HepG2 (cell line): ENCODE measurements around the gene KLF3. TPM values are rescaled to one million over a fixed set of nuclear protein-coding genes. Genes with fewer than 3 reads are reported as not detected.
A peak's percentile ranks its signal among the peaks of the same experiment; 100 is the strongest.

ENCODE experiments used
- ATAC-seq: fragments of 200-7000 bp; cut with Tn5 transposase; 3 replicates; pipeline ENCODE4 v1.9.1; 2020; ENCODE audit warnings: mild to moderate bottlenecking, moderate library complexity
- BruUV-seq: library from RNA; stranded (reverse); fragments of 400-500 nt; replicated peaks from 2 replicates; lab custom pipeline; 2021; lab: Mats Ljungman, UMichigan
- CTCF ChIA-PET: fragments of 300-600 bp; formaldehyde crosslinking; extraction: SDS; loops from one replicate; lab custom pipeline; 2021; ENCODE audit warnings: low total read pairs, inconsistent platforms, low intra/inter-chr PET ratio; lab: Yijun Ruan, JAX
- POLR2A ChIA-PET: fragments of 350-600 bp; sonication (Branson Sonifier 250); formaldehyde crosslinking; loops from one replicate; lab custom pipeline; 2020; ENCODE audit warnings: antibody characterized with exemption, inconsistent platforms; lab: Yijun Ruan, JAX
- DNase-seq: peaks from one replicate; pipeline ENCODE4 v3.0.0-alpha.2; 2015; ENCODE audit warnings: low spot score
- FAIRE-seq: peaks from 3 replicates; lab custom pipeline; 2011; peaks lifted over from hg19 to GRCh38; lab: Jason Lieb, UNC
- H2AFZ ChIP-seq: one replicate; pipeline ENCODE4 v1.6.1; 2011; ENCODE audit warnings: low read length, inconsistent platforms
- H3K27ac ChIP-seq: fragments of 300-600 bp; 3 replicates; pipeline ENCODE4 v1.8.0; 2011; ENCODE audit warnings: mixed run types, mild to moderate bottlenecking, mixed read lengths, low read length, inconsistent platforms; ENCODE audit not compliant: insufficient read depth; ENCODE audit errors: extremely low read length
- H3K27me3 ChIP-seq, 2 experiments: fragments of 200-600 bp in 1 of 2; 2 replicates in 1 of 2; 3 replicates in 1 of 2; pipeline versions ENCODE4 v1.6.0 to v1.8.0; 2011; ENCODE audit warnings: low read length in 2 of 2, mild to moderate bottlenecking in 2 of 2, moderate library complexity in 2 of 2, inconsistent platforms in 1 of 2; ENCODE audit not compliant: insufficient read depth in 2 of 2, control insufficient read depth in 1 of 2
- H3K36me3 ChIP-seq, 2 experiments: fragments of 200-600 bp in 1 of 2; replicated peaks in 1 of 2; 2 replicates in 1 of 2; 3 replicates in 1 of 2; pipeline versions ENCODE4 v1.5.1 to v1.8.0; 2011; ENCODE audit warnings: low read length in 2 of 2, inconsistent platforms in 1 of 2; ENCODE audit not compliant: insufficient read depth in 2 of 2, control insufficient read depth in 1 of 2
- H3K4me1 ChIP-seq: 2 replicates; pipeline ENCODE4 v1.5.1; 2012; ENCODE audit warnings: low read length, inconsistent platforms; ENCODE audit not compliant: insufficient read depth
- H3K4me2 ChIP-seq: 2 replicates; pipeline ENCODE4 v1.6.0; 2011; ENCODE audit warnings: low read depth, low read length, inconsistent platforms
- H3K4me3 ChIP-seq, 3 experiments: fragments of 200-600 bp in 1 of 3; sonication (generic), shearing (Covaris generic) in 1 of 3; replicated peaks in 1 of 3; 2 replicates each; pipeline ENCODE4 v1.5.1; 2011 to 2016; ENCODE audit warnings: low read length in 3 of 3, inconsistent platforms in 2 of 3, low read depth in 2 of 3, mild to moderate bottlenecking in 2 of 3, control low read depth in 1 of 3, mixed read lengths in 1 of 3; ENCODE audit not compliant: insufficient read depth in 1 of 3
- H3K79me2 ChIP-seq: one replicate; pipeline ENCODE4 v1.6.1; 2011; ENCODE audit warnings: low read length, inconsistent platforms; ENCODE audit not compliant: insufficient read depth
- H3K9ac ChIP-seq: 2 replicates; pipeline ENCODE4 v1.6.0; 2011; ENCODE audit warnings: mild to moderate bottlenecking, low read depth, low read length, inconsistent platforms; ENCODE audit not compliant: insufficient read depth
- H3K9me3 ChIP-seq: 2 replicates; pipeline ENCODE4 v1.5.1; 2012; ENCODE audit warnings: mild to moderate bottlenecking, low read length
- H4K20me1 ChIP-seq: 2 replicates; pipeline ENCODE4 v1.6.0; 2011; ENCODE audit warnings: inconsistent platforms, mild to moderate bottlenecking, low read length, moderate library complexity; ENCODE audit not compliant: insufficient read depth
- MAF1 ChIP-seq: sonication (generic); formaldehyde crosslinking; IDR thresholded peaks from 2 replicates; pipeline ENCODE4 v1.5.0; 2020; ENCODE audit warnings: missing genetic modification reagents, borderline replicate concordance
- MYC ChIP-seq: sonication (generic); formaldehyde crosslinking; IDR thresholded peaks from 2 replicates; pipeline ENCODE4 v1.9.0; 2021; ENCODE audit warnings: missing genetic modification reagents, borderline replicate concordance
- NFKB2 ChIP-seq: sonication (generic); formaldehyde crosslinking; IDR thresholded peaks from 2 replicates; pipeline ENCODE4 v1.4.0; 2020; ENCODE audit warnings: missing genetic modification reagents, borderline replicate concordance
- PHF21A ChIP-seq: sonication (generic); formaldehyde crosslinking; IDR thresholded peaks from 2 replicates; pipeline ENCODE4 v1.5.0; 2020; ENCODE audit warnings: mild to moderate bottlenecking, missing genetic modification reagents
- POLR2A ChIP-seq, 2 experiments: IDR thresholded peaks; 2 replicates each; pipeline ENCODE4 v1.6.1; 2011; ENCODE audit warnings: low read depth in 2 of 2, low read length in 2 of 2, mild to moderate bottlenecking in 1 of 2, moderate library complexity in 1 of 2; ENCODE audit not compliant: insufficient read depth in 1 of 2
- ZNF232 ChIP-seq: sonication (generic); formaldehyde crosslinking; IDR thresholded peaks from 2 replicates; pipeline ENCODE4 v1.4.0; 2020; ENCODE audit warnings: missing genetic modification reagents, borderline replicate concordance
- ZNF430 ChIP-seq: sonication (generic); formaldehyde crosslinking; IDR thresholded peaks from 2 replicates; pipeline ENCODE4 v1.9.0; 2021; ENCODE audit warnings: mild to moderate bottlenecking, missing genetic modification reagents
- ZNF749 ChIP-seq: sonication (generic); formaldehyde crosslinking; IDR thresholded peaks from 2 replicates; pipeline ENCODE4 v1.8.0; 2022; ENCODE audit warnings: mild to moderate bottlenecking, missing genetic modification reagents, moderate library complexity, borderline replicate concordance
- WGBS: methylation state at CpG from one replicate; pipeline ENCODE4 v1.1.6; 2017; ENCODE audit warnings: low lambda C conversion rate; 5-methylcytosine and 5-hydroxymethylcytosine counted together
- in situ Hi-C: cut with HindIII; loops from 2 replicates; pipeline ENCODE4 v1.10.0; 2017; ENCODE audit warnings: low pct_unique_long_range_greater_than_20kb; ENCODE audit not compliant: extremely low pct_ligation_motif_present
- intact Hi-C: fragments of 100-400 bp; cut with micrococcal nuclease; formaldehyde crosslinking; loops from one replicate; pipeline ENCODE4 v1.10.0; 2022; ENCODE audit not compliant: unreplicated experiment
- polyA plus RNA-seq, 8 experiments: library from polyadenylated mRNA; depleted of rRNA in 3 of 8; stranded (reverse) in 7 of 8; unstranded in 1 of 8; fragments of >200 nt; fragmentation: Illumina TruSeq in 4 of 8; extraction: Trizol in 4 of 8; gene quantifications; 2 replicates each; pipeline versions ENCODE4 v1.2.1 to v1.2.3, GENCODE V29; 2011 to 2016; ENCODE audit warnings: low read depth in 4 of 8, missing spikeins in 1 of 8, mixed read lengths in 1 of 8; ENCODE audit not compliant: insufficient read depth in 1 of 8
- total RNA-seq, 5 experiments: library from RNA; depleted of rRNA; stranded (reverse); fragments of >200 nt; fragmentation: Illumina TruSeq; extraction: Trizol; gene quantifications; 2 replicates each; pipeline ENCODE4 v1.2.3, GENCODE V29; 2016; ENCODE audit warnings: low read depth in 1 of 5
- TF ChIP-seq, protein P1 (sequence below): sonication (generic); formaldehyde crosslinking; IDR thresholded peaks from 2 replicates; pipeline ENCODE4; 2020; ENCODE audit warnings: missing genetic modification reagents, mild to moderate bottlenecking, borderline replicate concordance
- TF ChIP-seq, protein P2 (sequence below): sonication (generic); formaldehyde crosslinking; IDR thresholded peaks from 2 replicates; pipeline ENCODE4 v1.5.0; 2020; ENCODE audit warnings: missing genetic modification reagents
- TF ChIP-seq, protein P3 (sequence below): sonication (generic); formaldehyde crosslinking; IDR thresholded peaks from 2 replicates; pipeline ENCODE4 v1.4.0; 2020; ENCODE audit warnings: mild to moderate bottlenecking, missing genetic modification reagents
- TF ChIP-seq, protein P4 (sequence below): sonication (generic); formaldehyde crosslinking; IDR thresholded peaks from 2 replicates; pipeline ENCODE4 v1.5.1; 2020; ENCODE audit warnings: missing genetic modification reagents, mild to moderate bottlenecking, borderline replicate concordance
- TF ChIP-seq, protein P5 (sequence below): IDR thresholded peaks from 2 replicates; pipeline ENCODE4 v1.6.1; 2018; ENCODE audit warnings: missing genetic modification reagents, mild to moderate bottlenecking, missing compliant biosample characterization
- TF ChIP-seq, protein P6 (sequence below): sonication (generic); formaldehyde crosslinking; IDR thresholded peaks from 2 replicates; pipeline ENCODE4 v1.5.1; 2020; ENCODE audit warnings: mild to moderate bottlenecking, missing genetic modification reagents, moderate library complexity

KLF3 gene
- total and polyA plus RNA-seq, 2 of the 13 experiments (the other 11 are each of a cell fraction or from before 2014, with no cell fraction given), result 29.1 to 37.8 TPM

DNA sequence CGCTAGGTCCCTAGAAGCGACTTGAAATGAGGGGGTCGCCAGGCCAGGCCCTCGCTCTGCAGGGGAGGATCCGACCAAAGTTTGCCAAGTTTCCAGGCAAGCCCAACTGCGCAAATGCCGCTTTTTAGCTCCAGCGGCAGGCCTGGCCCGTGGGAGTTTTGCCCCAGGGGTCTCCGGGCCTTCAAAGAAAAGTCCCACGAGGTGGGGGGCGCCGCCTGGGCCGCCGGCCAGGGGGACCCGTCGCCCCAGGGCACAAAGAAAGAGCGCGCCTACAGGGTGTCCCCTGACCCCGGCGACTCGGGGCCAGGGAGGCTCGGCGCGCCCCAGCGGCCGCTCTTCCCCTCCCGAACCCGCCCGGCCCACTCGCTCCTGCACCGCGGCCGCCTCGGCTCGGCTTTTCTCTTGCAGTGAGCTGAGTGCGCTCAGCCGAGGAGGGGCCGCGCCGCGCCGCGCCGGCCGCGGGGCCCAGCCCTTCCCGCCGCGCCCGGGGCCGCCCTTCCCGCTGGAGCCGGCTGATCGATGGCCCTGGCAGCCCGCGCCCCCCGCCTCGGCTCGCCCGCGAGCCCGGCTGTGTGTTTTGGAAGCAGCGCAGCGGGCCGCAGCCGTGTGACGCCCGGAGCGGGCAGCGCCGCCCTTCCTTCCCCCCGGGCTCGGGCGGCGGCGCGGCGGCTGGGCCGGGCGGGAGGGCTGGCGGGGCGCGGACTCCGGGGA, 754 bp upstream of the KLF3 start:
- H3K9me3 ChIP-seq, result no peaks in the 10 kb centered on the region
- BruUV-seq, result no TSS peak
- H3K27ac ChIP-seq, result peak overlapping the region; percentile 93
- no peaks in the 10 kb centered on the region; a peak in 1 of 5 replicates for H3K27me3 ChIP-seq
- FAIRE-seq, result no peak
- peaks cover 14% of the 10 kb centered on the region for H3K4me1 ChIP-seq
- no peaks in the 10 kb centered on the region for H3K36me3 ChIP-seq
- POLR2A ChIA-PET, result interaction anchor here (0.6 to 1.4 kb wide), 7 partner anchors 9 to 579 kb away, joined by 3 to 7 read pairs (median 3); no protein-coding TSS in a partner anchor
- H3K4me2 ChIP-seq, result peak overlapping the region; percentile 92
- CTCF ChIA-PET, result no interaction called here
- peak; percentile 27 for ATAC-seq
- peaks cover 51% of the 10 kb centered on the region for H3K79me2 ChIP-seq
- peak overlapping the region; percentile 94 for H3K9ac ChIP-seq
- in situ Hi-C loops, result no loop called here
- peak overlapping the region; percentile 75 to 84 (median 82) for H3K4me3 ChIP-seq
- 3% methylated on average over 6 of the region's 85 CpGs for WGBS
- intact Hi-C loops, result loop anchor here (10.0 kb wide), 2 partner anchors 382 to 978 kb away; partner anchors contain the start of gene RELL1
- H4K20me1 ChIP-seq, result no peaks in the 10 kb centered on the region; the same call in 1 of the 2 replicates
- no peak for DNase-seq
- H2AFZ ChIP-seq, result no peak overlapping the region
- TF ChIP-seq, protein P1, sequence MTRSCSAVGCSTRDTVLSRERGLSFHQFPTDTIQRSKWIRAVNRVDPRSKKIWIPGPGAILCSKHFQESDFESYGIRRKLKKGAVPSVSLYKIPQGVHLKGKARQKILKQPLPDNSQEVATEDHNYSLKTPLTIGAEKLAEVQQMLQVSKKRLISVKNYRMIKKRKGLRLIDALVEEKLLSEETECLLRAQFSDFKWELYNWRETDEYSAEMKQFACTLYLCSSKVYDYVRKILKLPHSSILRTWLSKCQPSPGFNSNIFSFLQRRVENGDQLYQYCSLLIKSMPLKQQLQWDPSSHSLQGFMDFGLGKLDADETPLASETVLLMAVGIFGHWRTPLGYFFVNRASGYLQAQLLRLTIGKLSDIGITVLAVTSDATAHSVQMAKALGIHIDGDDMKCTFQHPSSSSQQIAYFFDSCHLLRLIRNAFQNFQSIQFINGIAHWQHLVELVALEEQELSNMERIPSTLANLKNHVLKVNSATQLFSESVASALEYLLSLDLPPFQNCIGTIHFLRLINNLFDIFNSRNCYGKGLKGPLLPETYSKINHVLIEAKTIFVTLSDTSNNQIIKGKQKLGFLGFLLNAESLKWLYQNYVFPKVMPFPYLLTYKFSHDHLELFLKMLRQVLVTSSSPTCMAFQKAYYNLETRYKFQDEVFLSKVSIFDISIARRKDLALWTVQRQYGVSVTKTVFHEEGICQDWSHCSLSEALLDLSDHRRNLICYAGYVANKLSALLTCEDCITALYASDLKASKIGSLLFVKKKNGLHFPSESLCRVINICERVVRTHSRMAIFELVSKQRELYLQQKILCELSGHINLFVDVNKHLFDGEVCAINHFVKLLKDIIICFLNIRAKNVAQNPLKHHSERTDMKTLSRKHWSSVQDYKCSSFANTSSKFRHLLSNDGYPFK, result no peak
- TF ChIP-seq MAF1 (CRISPR knock-in tag), result no peak
- 0 out of 2 replicates have a peak, but pooled peaks have one; percentile 69 for TF ChIP-seq ZNF232 (CRISPR knock-in tag)
- TF ChIP-seq, protein P2, sequence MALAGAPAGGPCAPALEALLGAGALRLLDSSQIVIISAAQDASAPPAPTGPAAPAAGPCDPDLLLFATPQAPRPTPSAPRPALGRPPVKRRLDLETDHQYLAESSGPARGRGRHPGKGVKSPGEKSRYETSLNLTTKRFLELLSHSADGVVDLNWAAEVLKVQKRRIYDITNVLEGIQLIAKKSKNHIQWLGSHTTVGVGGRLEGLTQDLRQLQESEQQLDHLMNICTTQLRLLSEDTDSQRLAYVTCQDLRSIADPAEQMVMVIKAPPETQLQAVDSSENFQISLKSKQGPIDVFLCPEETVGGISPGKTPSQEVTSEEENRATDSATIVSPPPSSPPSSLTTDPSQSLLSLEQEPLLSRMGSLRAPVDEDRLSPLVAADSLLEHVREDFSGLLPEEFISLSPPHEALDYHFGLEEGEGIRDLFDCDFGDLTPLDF (CRISPR knock-in tag), result no peak
- TF ChIP-seq, protein P3, sequence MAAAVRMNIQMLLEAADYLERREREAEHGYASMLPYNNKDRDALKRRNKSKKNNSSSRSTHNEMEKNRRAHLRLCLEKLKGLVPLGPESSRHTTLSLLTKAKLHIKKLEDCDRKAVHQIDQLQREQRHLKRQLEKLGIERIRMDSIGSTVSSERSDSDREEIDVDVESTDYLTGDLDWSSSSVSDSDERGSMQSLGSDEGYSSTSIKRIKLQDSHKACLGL (CRISPR knock-in tag), result peak; percentile 39; the same call in 1 of the 2 replicates
- TF ChIP-seq, protein P4, sequence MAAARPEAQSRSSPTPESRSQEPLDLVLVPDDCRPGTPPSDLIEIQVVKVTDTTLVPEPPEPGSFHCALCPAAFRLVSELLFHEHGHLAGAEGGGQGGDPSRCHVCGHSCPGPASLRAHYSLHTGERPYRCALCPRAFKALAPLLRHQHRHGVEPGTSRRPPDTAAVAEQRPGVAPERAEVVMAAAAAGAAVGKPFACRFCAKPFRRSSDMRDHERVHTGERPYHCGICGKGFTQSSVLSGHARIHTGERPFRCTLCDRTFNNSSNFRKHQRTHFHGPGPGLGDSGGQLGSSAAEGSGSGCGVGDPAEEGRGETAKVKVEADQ, result 0 out of 2 replicates have a peak, but pooled peaks have one; percentile 47
- TF ChIP-seq, protein P5, sequence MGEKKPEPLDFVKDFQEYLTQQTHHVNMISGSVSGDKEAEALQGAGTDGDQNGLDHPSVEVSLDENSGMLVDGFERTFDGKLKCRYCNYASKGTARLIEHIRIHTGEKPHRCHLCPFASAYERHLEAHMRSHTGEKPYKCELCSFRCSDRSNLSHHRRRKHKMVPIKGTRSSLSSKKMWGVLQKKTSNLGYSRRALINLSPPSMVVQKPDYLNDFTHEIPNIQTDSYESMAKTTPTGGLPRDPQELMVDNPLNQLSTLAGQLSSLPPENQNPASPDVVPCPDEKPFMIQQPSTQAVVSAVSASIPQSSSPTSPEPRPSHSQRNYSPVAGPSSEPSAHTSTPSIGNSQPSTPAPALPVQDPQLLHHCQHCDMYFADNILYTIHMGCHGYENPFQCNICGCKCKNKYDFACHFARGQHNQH (CRISPR knock-in tag), result 0 out of 2 replicates have a peak, but pooled peaks have one; percentile 44
- no peak for TF ChIP-seq ZNF749 (CRISPR knock-in tag)
- TF ChIP-seq ZNF430 (CRISPR knock-in tag), result peak; percentile 38; the same call in 1 of the 2 replicates
- TF ChIP-seq MYC (CRISPR knock-in tag), result peak; percentile 52; the same call in 1 of the 2 replicates
- TF ChIP-seq, protein P6, sequence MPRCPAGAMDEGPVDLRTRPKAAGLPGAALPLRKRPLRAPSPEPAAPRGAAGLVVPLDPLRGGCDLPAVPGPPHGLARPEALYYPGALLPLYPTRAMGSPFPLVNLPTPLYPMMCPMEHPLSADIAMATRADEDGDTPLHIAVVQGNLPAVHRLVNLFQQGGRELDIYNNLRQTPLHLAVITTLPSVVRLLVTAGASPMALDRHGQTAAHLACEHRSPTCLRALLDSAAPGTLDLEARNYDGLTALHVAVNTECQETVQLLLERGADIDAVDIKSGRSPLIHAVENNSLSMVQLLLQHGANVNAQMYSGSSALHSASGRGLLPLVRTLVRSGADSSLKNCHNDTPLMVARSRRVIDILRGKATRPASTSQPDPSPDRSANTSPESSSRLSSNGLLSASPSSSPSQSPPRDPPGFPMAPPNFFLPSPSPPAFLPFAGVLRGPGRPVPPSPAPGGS (CRISPR knock-in tag), result no peak
- TF ChIP-seq NFKB2 (CRISPR knock-in tag), result 0 out of 2 replicates have a peak, but pooled peaks have one; percentile 47
- no peak for TF ChIP-seq PHF21A (CRISPR knock-in tag)
- peak in 1 of 2 experiments; percentile 45; a peak in 3 of 4 replicates for TF ChIP-seq POLR2A (IDR thresholded peaks at IDR 0.05; ENCODE audit: insufficient read depth in 1 of 2, low read depth in 2 of 2, low read length in 2 of 2)
